Esophagus squamous epithelium (tissue), 5 donors: Measurements from ENCODE around the gene TSGA10. TPM values are rescaled to one million over a fixed set of nuclear protein-coding genes. Genes with fewer than 3 reads are reported as not detected.

Experiments used
- DNase-seq: peaks from one replicate; lab custom pipeline; 2025; lab: John Stamatoyannopoulos, UW
- H3K27ac ChIP-seq, 4 donors: fragments of 200-600 bp; sonication (generic); one replicate each; pipeline ENCODE4 v1.5.1; 2016 to 2019; ENCODE audit warnings: mild to moderate bottlenecking in 1 of 4
- H3K27me3 ChIP-seq, 4 donors: fragments of 200-600 bp; sonication (generic); 1 replicate in 3 of 4; 2 replicates in 1 of 4; pipeline versions ENCODE4 v1.5.1 to v1.6.0; 2017 to 2021; ENCODE audit warnings: antibody characterized with exemption in 1 of 4
- H3K36me3 ChIP-seq, 3 donors: fragments of 200-600 bp; sonication (generic); one replicate each; pipeline ENCODE4 v1.5.1; 2016 to 2019
- H3K4me1 ChIP-seq, 3 donors: fragments of 200-600 bp; sonication (generic); one replicate each; pipeline ENCODE4 v1.5.1; 2017 to 2019
- H3K4me3 ChIP-seq, 4 donors: fragments of 200-600 bp; sonication (generic); 1 replicate in 3 of 4; 2 replicates in 1 of 4; pipeline ENCODE4 v1.5.1; 2016 to 2019; ENCODE audit warnings: mild to moderate bottlenecking in 2 of 4, moderate library complexity in 1 of 4
- H3K9me3 ChIP-seq, 3 donors: fragments of 200-600 bp; sonication (generic); one replicate each; pipeline ENCODE4 v1.5.1; 2016 to 2019
- POLR2A ChIP-seq, 4 donors: fragments of 450-650 bp; IDR thresholded peaks; one replicate each; pipeline ENCODE4 v1.6.1; 2017; ENCODE audit warnings: antibody characterized with exemption in 4 of 4, mild to moderate bottlenecking in 4 of 4, moderate library complexity in 3 of 4
- WGBS, 2 donors: methylation state at CpG; one replicate each; pipeline ENCODE4 v1.1.5; 2018; 5-methylcytosine and 5-hydroxymethylcytosine counted together
- intact Hi-C: fragments of 100-400 bp; cut with DNase I; formaldehyde crosslinking; loops from one replicate; pipeline ENCODE4 v1.15.0; 2022
- total RNA-seq, 4 donors: library from RNA; depleted of rRNA; stranded (reverse); fragments of >200 nt; gene quantifications; one replicate each; pipeline ENCODE4 v1.1.0, GENCODE V29; 2016
- TF ChIP-seq, protein P1 (sequence below), 6 experiments: fragments of 450-650 bp in 4 of 6; fragments of 200-600 bp in 2 of 6; sonication (generic) in 2 of 6; IDR thresholded peaks; one replicate each; pipeline ENCODE4 v1.5.1; 2016 to 2019; ENCODE audit warnings: antibody characterized with exemption in 6 of 6, mild to moderate bottlenecking in 4 of 6, moderate library complexity in 4 of 6
- donor health status: DM: yes; HTN: yes; CAD: no.

The TSGA10 gene
- total RNA-seq, 4 donors from 2014 or later, result 2.3 to 12.1 (median 4.8) TPM

DNA sequence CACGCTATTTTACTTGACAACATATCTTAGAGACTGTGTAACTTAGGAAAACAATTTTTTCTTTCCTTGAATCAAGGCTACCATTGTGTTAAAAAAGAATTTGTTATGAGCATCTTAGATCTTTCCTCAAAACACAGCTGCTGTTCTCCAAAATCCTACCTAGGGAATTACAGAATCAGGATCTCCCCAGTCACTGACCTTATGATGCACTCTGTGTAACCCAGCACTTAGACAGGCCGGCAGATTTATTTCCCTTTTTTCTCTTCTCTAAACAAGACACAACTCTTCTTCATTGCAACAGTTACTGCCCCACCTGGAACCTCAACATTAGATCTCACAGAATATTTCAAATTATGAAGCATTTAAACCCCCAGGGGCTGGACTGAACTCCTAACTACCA is 26.8 kb downstream of the TSGA10 start:
- Histone ChIP-seq H3K27me3 (no peaks in the 10 kb centered on the region), H3K36me3 (peaks cover 0 to 26% (median 0%) of the 10 kb centered on the region in 3 donors), H3K9me3 (peaks cover 0 to 63% (median 29%) of the 10 kb centered on the region in 3 donors), H3K4me3 (no peak overlapping the region), H3K27ac (no peak overlapping the region), H3K4me1 (no peaks in the 10 kb centered on the region)
- TF ChIP-seq, protein P1, sequence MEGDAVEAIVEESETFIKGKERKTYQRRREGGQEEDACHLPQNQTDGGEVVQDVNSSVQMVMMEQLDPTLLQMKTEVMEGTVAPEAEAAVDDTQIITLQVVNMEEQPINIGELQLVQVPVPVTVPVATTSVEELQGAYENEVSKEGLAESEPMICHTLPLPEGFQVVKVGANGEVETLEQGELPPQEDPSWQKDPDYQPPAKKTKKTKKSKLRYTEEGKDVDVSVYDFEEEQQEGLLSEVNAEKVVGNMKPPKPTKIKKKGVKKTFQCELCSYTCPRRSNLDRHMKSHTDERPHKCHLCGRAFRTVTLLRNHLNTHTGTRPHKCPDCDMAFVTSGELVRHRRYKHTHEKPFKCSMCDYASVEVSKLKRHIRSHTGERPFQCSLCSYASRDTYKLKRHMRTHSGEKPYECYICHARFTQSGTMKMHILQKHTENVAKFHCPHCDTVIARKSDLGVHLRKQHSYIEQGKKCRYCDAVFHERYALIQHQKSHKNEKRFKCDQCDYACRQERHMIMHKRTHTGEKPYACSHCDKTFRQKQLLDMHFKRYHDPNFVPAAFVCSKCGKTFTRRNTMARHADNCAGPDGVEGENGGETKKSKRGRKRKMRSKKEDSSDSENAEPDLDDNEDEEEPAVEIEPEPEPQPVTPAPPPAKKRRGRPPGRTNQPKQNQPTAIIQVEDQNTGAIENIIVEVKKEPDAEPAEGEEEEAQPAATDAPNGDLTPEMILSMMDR (IDR thresholded peaks at IDR 0.05), result no peak
- TF ChIP-seq POLR2A (IDR thresholded peaks at IDR 0.05), result no peak
- no peak for DNase-seq
- 73 to 78% methylated on average over 2 of the region's 2 CpGs for WGBS, 2 donors
- intact Hi-C loops, result no loop called here

DNA sequence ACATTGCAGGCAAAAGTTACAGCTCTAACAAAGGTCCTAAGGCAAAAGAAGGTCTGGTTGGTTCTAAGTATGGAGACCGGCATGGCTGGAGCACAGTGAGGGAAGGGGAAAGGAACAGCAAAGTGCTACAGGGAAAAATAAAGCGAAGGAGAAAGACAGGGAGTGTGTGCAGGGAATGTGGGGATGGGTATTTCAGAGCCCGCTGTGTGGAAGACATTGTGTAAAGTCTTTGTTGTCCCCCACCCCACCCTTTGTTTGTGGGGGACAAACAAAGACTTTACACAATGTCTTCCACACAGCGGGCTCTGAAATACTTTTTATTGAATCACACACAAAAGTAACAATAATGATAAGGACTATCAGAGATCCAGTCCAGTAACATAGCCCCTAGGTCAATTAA is 42.1 kb downstream of the TSGA10 start:
- no peaks in the 10 kb centered on the region for H3K9me3 ChIP-seq
- TF ChIP-seq, protein P1 (IDR thresholded peaks at IDR 0.05), result no peak
- no peak for TF ChIP-seq POLR2A (IDR thresholded peaks at IDR 0.05)
- no peaks in the 10 kb centered on the region for H3K36me3 ChIP-seq
- 58 to 61% methylated on average over 4 of the region's 4 CpGs for WGBS, 2 donors
- no peaks in the 10 kb centered on the region for H3K27me3 ChIP-seq
- DNase-seq, result no peak
- no peak overlapping the region for H3K4me3 ChIP-seq
- H3K27ac ChIP-seq, result no peak overlapping the region
- intact Hi-C loops, result no loop called here
- H3K4me1 ChIP-seq, result no peaks in the 10 kb centered on the region

DNA sequence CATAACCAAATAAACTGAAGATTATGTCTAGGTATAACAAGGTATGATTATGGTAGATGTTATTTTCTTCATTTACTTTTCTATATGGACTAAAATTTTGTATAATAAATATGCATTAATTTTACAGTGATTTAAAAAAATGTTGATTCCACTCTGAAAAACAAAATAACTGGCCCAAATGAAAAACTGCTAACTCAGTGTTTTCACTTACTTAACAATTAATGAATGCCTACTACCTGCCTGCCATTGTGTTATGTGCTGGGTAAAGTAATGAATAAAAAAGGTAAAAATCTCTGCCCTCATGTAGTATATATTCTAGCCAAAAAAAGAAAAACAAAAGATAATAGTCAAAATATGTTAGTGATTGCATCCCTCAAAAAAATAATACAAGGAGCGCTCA is 42.8 kb downstream of the TSGA10 start:
- WGBS, 2 donors, result 69 to 70% methylated on average over 1 of the region's 1 CpG
- no peak overlapping the region for H3K4me3 ChIP-seq
- DNase-seq, result no peak
- H3K9me3 ChIP-seq, result no peaks in the 10 kb centered on the region
- H3K27me3 ChIP-seq, result no peaks in the 10 kb centered on the region
- intact Hi-C loops, result no loop called here
- no peak overlapping the region for H3K27ac ChIP-seq
- H3K36me3 ChIP-seq, result no peaks in the 10 kb centered on the region
- TF ChIP-seq, protein P1 (IDR thresholded peaks at IDR 0.05), result no peak
- TF ChIP-seq POLR2A (IDR thresholded peaks at IDR 0.05), result no peak
- no peaks in the 10 kb centered on the region for H3K4me1 ChIP-seq

DNA sequence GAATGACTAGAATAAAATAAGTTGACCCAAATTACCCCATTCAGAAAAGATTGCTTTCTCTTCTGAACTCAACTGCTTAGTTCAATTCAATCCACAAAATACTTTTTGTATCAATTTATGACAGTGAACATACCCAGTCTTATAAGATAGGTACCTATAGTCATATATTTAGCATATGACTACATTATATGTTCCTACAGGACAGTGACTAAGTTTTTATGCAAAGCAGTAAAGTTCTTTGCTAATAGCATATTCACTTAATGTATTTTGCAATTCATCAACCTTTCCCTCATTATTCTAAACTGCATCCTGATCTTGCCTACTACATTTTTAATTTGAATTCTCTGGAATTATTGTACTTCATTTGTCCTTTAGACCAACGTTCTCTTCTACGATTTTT is 43.5 kb downstream of the TSGA10 start:
- H3K27me3 ChIP-seq, result no peaks in the 10 kb centered on the region
- H3K27ac ChIP-seq, result no peak overlapping the region
- 72 to 76% methylated on average over 2 of the region's 2 CpGs for WGBS, 2 donors
- H3K9me3 ChIP-seq, result no peaks in the 10 kb centered on the region
- H3K36me3 ChIP-seq, result no peaks in the 10 kb centered on the region
- no peaks in the 10 kb centered on the region for H3K4me1 ChIP-seq
- DNase-seq, result no peak
- intact Hi-C loops, result no loop called here
- no peak for TF ChIP-seq POLR2A (IDR thresholded peaks at IDR 0.05)
- TF ChIP-seq, protein P1 (IDR thresholded peaks at IDR 0.05), result no peak
- no peak overlapping the region for H3K4me3 ChIP-seq

DNA sequence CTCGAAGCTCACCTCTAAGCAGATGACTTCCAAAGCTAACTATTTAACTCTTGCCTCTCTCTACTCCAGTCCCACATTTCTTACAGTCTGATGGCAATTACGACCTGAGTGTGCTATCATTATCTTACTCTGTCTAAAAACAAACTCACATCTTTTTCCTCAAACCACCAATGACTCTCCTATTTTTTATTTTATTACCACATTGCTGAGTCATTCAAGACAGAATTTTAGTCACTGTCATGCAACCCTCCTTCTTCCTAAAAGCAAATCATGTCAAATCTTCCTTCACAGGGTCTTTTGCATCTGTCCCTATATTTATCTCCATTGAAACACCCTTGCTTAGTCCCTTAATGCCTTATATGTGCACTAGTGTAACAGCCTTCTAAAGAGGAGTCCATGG is 47.8 kb downstream of the TSGA10 start:
- WGBS, 2 donors, result 55 to 67% methylated on average over 2 of the region's 2 CpGs

More for the DNA sequence above, 47.8 kb downstream of the TSGA10 start:
- no peaks in the 10 kb centered on the region for H3K4me1 ChIP-seq
- no peaks in the 10 kb centered on the region for H3K27me3 ChIP-seq
- intact Hi-C loops, result no loop called here
- DNase-seq, result no peak
- no peaks in the 10 kb centered on the region for H3K36me3 ChIP-seq
- H3K27ac ChIP-seq, result no peak overlapping the region
- no peak for TF ChIP-seq POLR2A (IDR thresholded peaks at IDR 0.05)
- TF ChIP-seq, protein P1 (IDR thresholded peaks at IDR 0.05), result no peak
- H3K4me3 ChIP-seq, result no peak overlapping the region
- H3K9me3 ChIP-seq, result no peaks in the 10 kb centered on the region
